Neutrophil (primary cell): ENCODE results near the gene EPS15.

Source experiments
- H3K27ac ChIP-seq: fragments of 200-600 bp; sonication (generic); 2 replicates; pipeline ENCODE4 v1.5.1; 2016; ENCODE audit warnings: mild to moderate bottlenecking, moderate library complexity
- H3K27me3 ChIP-seq: fragments of 200-600 bp; sonication (generic); 2 replicates; pipeline ENCODE4 v1.6.0; 2016; ENCODE audit warnings: mild to moderate bottlenecking
- H3K36me3 ChIP-seq: fragments of 200-600 bp; sonication (generic); 2 replicates; pipeline ENCODE4 v1.5.1; 2017
- H3K4me1 ChIP-seq, 2 experiments: fragments of 200-600 bp in 1 of 2; sonication (generic) in 1 of 2; 1 replicate in 1 of 2; 2 replicates in 1 of 2; pipeline versions ENCODE4 v1.5.1 to v1.6.1; 2013 to 2016; ENCODE audit warnings: low read depth in 1 of 2, low read length in 1 of 2, mild to moderate bottlenecking in 1 of 2, moderate library complexity in 1 of 2; ENCODE audit not compliant: control insufficient read depth in 1 of 2, insufficient read depth in 1 of 2
- H3K4me3 ChIP-seq, 2 experiments: fragments of 200-600 bp in 1 of 2; sonication (generic) in 1 of 2; 1 replicate in 1 of 2; 2 replicates in 1 of 2; pipeline ENCODE4 v1.5.1; 2013 to 2016; ENCODE audit warnings: low read depth in 1 of 2, low read length in 1 of 2, mild to moderate bottlenecking in 1 of 2, moderate library complexity in 1 of 2
- H3K9me3 ChIP-seq: fragments of 200-600 bp; sonication (generic); 2 replicates; pipeline ENCODE4 v1.5.1; 2016
- TF ChIP-seq, protein P1 (sequence below): fragments of 200-600 bp; sonication (generic); IDR thresholded peaks from 2 replicates; pipeline ENCODE4 v1.5.1; 2016; ENCODE audit warnings: antibody characterized with exemption

EPS15 gene

DNA sequence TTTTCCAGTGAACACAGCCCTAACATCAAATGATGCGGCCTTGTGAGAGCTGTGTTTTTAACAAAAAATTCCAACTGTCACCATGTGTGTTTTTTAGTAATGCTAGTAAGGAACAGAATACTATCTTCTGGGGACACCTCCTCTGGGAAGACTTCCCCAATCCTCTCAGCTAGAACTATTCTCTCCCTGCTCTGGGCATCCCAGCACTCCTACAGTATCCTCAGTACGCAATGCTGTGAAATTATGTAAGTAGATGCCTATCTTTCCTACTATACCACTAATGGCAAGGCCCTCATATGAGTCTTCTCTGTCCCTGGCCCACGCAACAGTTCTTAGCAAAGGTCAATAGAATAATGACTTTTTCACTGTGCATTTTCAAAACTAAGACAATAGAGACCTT lies 169.2 kb downstream of the EPS15 start:
- no peaks in the 10 kb centered on the region for H3K9me3 ChIP-seq
- TF ChIP-seq, protein P1, sequence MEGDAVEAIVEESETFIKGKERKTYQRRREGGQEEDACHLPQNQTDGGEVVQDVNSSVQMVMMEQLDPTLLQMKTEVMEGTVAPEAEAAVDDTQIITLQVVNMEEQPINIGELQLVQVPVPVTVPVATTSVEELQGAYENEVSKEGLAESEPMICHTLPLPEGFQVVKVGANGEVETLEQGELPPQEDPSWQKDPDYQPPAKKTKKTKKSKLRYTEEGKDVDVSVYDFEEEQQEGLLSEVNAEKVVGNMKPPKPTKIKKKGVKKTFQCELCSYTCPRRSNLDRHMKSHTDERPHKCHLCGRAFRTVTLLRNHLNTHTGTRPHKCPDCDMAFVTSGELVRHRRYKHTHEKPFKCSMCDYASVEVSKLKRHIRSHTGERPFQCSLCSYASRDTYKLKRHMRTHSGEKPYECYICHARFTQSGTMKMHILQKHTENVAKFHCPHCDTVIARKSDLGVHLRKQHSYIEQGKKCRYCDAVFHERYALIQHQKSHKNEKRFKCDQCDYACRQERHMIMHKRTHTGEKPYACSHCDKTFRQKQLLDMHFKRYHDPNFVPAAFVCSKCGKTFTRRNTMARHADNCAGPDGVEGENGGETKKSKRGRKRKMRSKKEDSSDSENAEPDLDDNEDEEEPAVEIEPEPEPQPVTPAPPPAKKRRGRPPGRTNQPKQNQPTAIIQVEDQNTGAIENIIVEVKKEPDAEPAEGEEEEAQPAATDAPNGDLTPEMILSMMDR = no peak
- H3K27ac ChIP-seq = no peak overlapping the region
- peaks cover 24% of the 10 kb centered on the region for H3K36me3 ChIP-seq
- H3K27me3 ChIP-seq = peaks cover 28% of the 10 kb centered on the region
- H3K4me3 ChIP-seq = no peak overlapping the region
- peaks cover 0 to 3% of the 10 kb centered on the region in 2 experiments for H3K4me1 ChIP-seq

DNA sequence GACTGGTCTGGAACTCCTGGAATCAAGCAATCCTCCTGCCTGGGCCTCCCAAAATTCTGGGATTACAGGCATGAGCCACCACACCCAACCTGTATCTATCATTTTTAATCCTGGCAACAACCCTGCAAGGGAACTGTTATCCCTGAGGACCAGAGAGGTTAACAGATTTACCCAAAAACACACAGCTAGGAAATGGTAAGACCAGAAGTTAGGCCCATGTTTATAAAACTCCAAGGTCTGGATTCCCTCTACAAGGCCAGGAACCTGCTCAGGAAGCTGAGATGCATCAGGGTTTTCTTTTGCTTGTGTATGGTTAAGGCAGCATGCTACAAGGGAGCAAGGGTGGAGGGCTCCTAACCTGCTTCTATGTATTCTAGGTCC lies 170.9 kb downstream of the EPS15 start:
- no peak overlapping the region for H3K4me3 ChIP-seq
- no peaks in the 10 kb centered on the region for H3K9me3 ChIP-seq
- peaks cover 3 to 9% of the 10 kb centered on the region in 2 experiments for H3K4me1 ChIP-seq
- TF ChIP-seq, protein P1 = no peak
- no peak overlapping the region for H3K27ac ChIP-seq
- peaks cover 7% of the 10 kb centered on the region for H3K36me3 ChIP-seq
- H3K27me3 ChIP-seq = peaks cover 45% of the 10 kb centered on the region

DNA sequence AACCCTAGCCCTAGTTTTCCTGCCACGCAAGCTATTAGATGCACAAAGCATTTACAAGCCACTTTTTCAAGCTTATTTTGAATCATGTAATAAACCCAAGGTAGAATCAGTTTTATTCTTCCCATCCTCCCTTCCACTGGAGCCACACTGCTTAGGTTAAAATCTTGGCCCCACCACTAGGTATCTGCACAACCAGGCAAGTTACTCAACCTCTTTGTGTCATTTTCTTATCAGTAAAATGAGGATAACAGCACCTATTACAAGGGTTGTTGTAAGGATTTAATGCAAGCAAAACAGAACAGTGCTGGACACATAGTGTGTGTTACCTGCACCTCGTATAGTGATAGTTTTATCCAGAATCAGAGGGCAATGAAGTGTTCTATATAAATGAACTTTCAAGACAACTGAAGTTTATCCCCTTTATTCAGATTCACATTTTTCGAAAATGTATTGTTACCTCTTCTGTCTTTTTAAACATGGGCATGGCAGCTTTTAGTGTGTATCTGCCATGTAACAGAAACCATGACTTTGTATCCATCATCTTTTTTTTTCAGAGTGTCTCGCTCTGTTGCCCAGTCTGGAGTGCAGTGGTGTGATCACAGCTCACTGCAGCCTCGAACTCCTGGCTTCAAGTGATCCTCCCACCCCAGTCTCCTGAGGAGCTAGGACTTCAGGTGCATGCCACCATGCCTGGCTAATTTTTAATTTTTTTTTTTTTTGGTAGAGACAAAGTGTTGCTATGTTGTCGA lies 171.5 kb downstream of the EPS15 start:
- Histone ChIP-seq H3K4me3 (no peak overlapping the region), H3K27me3 (peaks cover 50% of the 10 kb centered on the region), H3K36me3 (peaks cover 4% of the 10 kb centered on the region), H3K27ac (no peak overlapping the region), H3K9me3 (no peaks in the 10 kb centered on the region), H3K4me1 (peaks cover 3 to 9% of the 10 kb centered on the region in 2 experiments)
- TF ChIP-seq, protein P1 = no peak

GRCh38 chr1:51346086-51346942 lies 172.8 kb downstream of the EPS15 start:
- H3K9me3 ChIP-seq = no peaks in the 10 kb centered on the region
- H3K27ac ChIP-seq = no peak overlapping the region
- peaks cover 3 to 9% of the 10 kb centered on the region in 2 experiments for H3K4me1 ChIP-seq
- H3K36me3 ChIP-seq = no peaks in the 10 kb centered on the region
- TF ChIP-seq, protein P1 = no peak
- H3K4me3 ChIP-seq = no peak overlapping the region
- H3K27me3 ChIP-seq = peaks cover 56% of the 10 kb centered on the region

GRCh38 chr1:51345300-51345687 lies 173.8 kb downstream of the EPS15 start:
- H3K4me3 ChIP-seq = no peak overlapping the region
- peaks cover 56% of the 10 kb centered on the region for H3K27me3 ChIP-seq

More at GRCh38 chr1:51345300-51345687, 173.8 kb downstream of the EPS15 start:
- Histone ChIP-seq H3K4me1 (peaks cover 3 to 9% of the 10 kb centered on the region in 2 experiments), H3K9me3 (no peaks in the 10 kb centered on the region), H3K36me3 (no peaks in the 10 kb centered on the region), H3K27ac (no peak overlapping the region)
- TF ChIP-seq, protein P1 = no peak
